ENCODE results near the gene FAP.

- TF ChIP-seq, protein P1, sequence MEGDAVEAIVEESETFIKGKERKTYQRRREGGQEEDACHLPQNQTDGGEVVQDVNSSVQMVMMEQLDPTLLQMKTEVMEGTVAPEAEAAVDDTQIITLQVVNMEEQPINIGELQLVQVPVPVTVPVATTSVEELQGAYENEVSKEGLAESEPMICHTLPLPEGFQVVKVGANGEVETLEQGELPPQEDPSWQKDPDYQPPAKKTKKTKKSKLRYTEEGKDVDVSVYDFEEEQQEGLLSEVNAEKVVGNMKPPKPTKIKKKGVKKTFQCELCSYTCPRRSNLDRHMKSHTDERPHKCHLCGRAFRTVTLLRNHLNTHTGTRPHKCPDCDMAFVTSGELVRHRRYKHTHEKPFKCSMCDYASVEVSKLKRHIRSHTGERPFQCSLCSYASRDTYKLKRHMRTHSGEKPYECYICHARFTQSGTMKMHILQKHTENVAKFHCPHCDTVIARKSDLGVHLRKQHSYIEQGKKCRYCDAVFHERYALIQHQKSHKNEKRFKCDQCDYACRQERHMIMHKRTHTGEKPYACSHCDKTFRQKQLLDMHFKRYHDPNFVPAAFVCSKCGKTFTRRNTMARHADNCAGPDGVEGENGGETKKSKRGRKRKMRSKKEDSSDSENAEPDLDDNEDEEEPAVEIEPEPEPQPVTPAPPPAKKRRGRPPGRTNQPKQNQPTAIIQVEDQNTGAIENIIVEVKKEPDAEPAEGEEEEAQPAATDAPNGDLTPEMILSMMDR (IDR thresholded peaks at IDR 0.05 in 2 of 3, conservative IDR thresholded peaks at IDR 0.05 in 1 of 3; ENCODE audit: insufficient read depth in 2 of 3, low read depth in 1 of 3, low read length in 3 of 3), result no peak
- TF ChIP-seq CREB1 (IDR thresholded peaks at IDR 0.05), result no peak
- TF ChIP-seq CREB1 (CRISPR knock-in tag; IDR thresholded peaks at IDR 0.05), result no peak
- no peak for TF ChIP-seq ZNF282 (CRISPR knock-in tag; IDR thresholded peaks at IDR 0.05)
- no peak for TF ChIP-seq REST (IDR thresholded peaks at IDR 0.05; ENCODE audit: borderline replicate concordance)
- TF ChIP-seq REST (CRISPR knock-in tag; IDR thresholded peaks at IDR 0.05; ENCODE audit: low read depth), result no peak
- TF ChIP-seq SMAD3 (CRISPR knock-in tag; conservative IDR thresholded peaks at IDR 0.05), result no peak
- TF ChIP-seq GTF2F1 (IDR thresholded peaks at IDR 0.05; ENCODE audit: low read depth, low read length), result no peak
- TF ChIP-seq MTA3 (IDR thresholded peaks at IDR 0.05; ENCODE audit: borderline replicate concordance), result no peak
- TF ChIP-seq ARID4B (CRISPR knock-in tag; IDR thresholded peaks at IDR 0.05), result no peak
- TF ChIP-seq ZBTB34 (CRISPR knock-in tag; IDR thresholded peaks at IDR 0.05), result no peak
- no peak for TF ChIP-seq ZFX (CRISPR knock-in tag; IDR thresholded peaks at IDR 0.05)
- no peak for TF ChIP-seq KDM1A (IDR thresholded peaks at IDR 0.05)
- TF ChIP-seq, protein P2, sequence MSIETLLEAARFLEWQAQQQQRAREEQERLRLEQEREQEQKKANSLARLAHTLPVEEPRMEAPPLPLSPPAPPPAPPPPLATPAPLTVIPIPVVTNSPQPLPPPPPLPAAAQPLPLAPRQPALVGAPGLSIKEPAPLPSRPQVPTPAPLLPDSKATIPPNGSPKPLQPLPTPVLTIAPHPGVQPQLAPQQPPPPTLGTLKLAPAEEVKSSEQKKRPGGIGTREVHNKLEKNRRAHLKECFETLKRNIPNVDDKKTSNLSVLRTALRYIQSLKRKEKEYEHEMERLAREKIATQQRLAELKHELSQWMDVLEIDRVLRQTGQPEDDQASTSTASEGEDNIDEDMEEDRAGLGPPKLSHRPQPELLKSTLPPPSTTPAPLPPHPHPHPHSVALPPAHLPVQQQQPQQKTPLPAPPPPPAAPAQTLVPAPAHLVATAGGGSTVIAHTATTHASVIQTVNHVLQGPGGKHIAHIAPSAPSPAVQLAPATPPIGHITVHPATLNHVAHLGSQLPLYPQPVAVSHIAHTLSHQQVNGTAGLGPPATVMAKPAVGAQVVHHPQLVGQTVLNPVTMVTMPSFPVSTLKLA (conservative IDR thresholded peaks at IDR 0.05), result no peak
- TF ChIP-seq JUN (IDR thresholded peaks at IDR 0.05; ENCODE audit: borderline replicate concordance, low read depth, low read length), result no peak
- no peak for TF ChIP-seq JUN (CRISPR knock-in tag; IDR thresholded peaks at IDR 0.05; ENCODE audit: borderline replicate concordance)
These were observed 115.8 kb downstream of the FAP start for GRCh38 chr2:162127422-162127821.

Measured in K562 (cell line).